Fibroblast of lung (primary cell): Measurements from ENCODE around the gene NBPF9. TPM values are rescaled to one million over a fixed set of nuclear protein-coding genes. Genes with fewer than 3 reads are reported as not detected.
"Not testable (repeated sequence)": the region's sequence is repeated elsewhere in the genome, so short reads cannot be mapped to it uniquely, and the experiment has no call there.

Experiments used
- DNase-seq, 2 donors: peaks; one replicate each; pipeline versions ENCODE4 v3.0.0 to v3.0.0-alpha.2; 2010; ENCODE audit warnings: low read depth in 2 of 2
- H2AFZ ChIP-seq: 2 replicates; pipeline ENCODE4 v1.5.1; 2012; ENCODE audit warnings: low read length, control low read depth, inconsistent platforms
- H3K27ac ChIP-seq: 2 replicates; pipeline ENCODE4 v1.5.1; 2011; ENCODE audit warnings: low read length, control low read depth; ENCODE audit not compliant: insufficient read depth
- H3K27me3 ChIP-seq: 2 replicates; pipeline ENCODE4 v1.5.1; 2011; ENCODE audit warnings: mild to moderate bottlenecking, low read length; ENCODE audit not compliant: control insufficient read depth, insufficient read depth
- H3K36me3 ChIP-seq: 2 replicates; pipeline ENCODE4 v1.5.1; 2011; ENCODE audit warnings: low read length; ENCODE audit not compliant: control insufficient read depth, insufficient read depth
- H3K4me1 ChIP-seq: 2 replicates; pipeline ENCODE4 v1.5.1; 2011; ENCODE audit warnings: low read length; ENCODE audit not compliant: control insufficient read depth, insufficient read depth; ENCODE audit errors: extremely low read depth
- H3K4me2 ChIP-seq: 2 replicates; pipeline ENCODE4 v1.5.1; 2011; ENCODE audit warnings: low read length, control low read depth; ENCODE audit not compliant: insufficient read depth; ENCODE audit errors: extremely low read depth
- H3K4me3 ChIP-seq, 4 experiments: fragments of 200-600 bp in 1 of 4; sonication (generic) in 1 of 4; replicated peaks in 1 of 4; 2 replicates each; pipeline ENCODE4 v1.5.1; 2011 to 2016; ENCODE audit warnings: low read length in 4 of 4, low read depth in 3 of 4, mild to moderate bottlenecking in 3 of 4, control low read depth in 2 of 4, inconsistent platforms in 1 of 4, mixed read lengths in 1 of 4; ENCODE audit not compliant: insufficient read depth in 1 of 4; ENCODE audit errors: control extremely low read depth in 1 of 4
- H3K79me2 ChIP-seq: 2 replicates; pipeline ENCODE4 v1.5.1; 2012; ENCODE audit warnings: mild to moderate bottlenecking, low read length, inconsistent platforms; ENCODE audit not compliant: control insufficient read depth, insufficient read depth
- H3K9ac ChIP-seq: 2 replicates; pipeline ENCODE4 v1.5.1; 2011; ENCODE audit warnings: mild to moderate bottlenecking, low read length, control low read depth; ENCODE audit not compliant: insufficient read depth
- H3K9me3 ChIP-seq: 2 replicates; pipeline ENCODE4 v1.5.1; 2012; ENCODE audit warnings: low read depth, low read length; ENCODE audit not compliant: control insufficient read depth, insufficient read depth
- H4K20me1 ChIP-seq: 2 replicates; pipeline ENCODE4 v1.5.1; 2011; ENCODE audit warnings: low read length; ENCODE audit not compliant: control insufficient read depth, insufficient read depth; ENCODE audit errors: extremely low read depth
- polyA plus RNA-seq, 2 donors: library from polyadenylated mRNA; depleted of rRNA in 1 of 2; stranded (reverse) in 1 of 2; unstranded in 1 of 2; fragments of >200 nt; gene quantifications; 2 replicates each; pipeline ENCODE4 v1.2.1, GENCODE V29; 2011 to 2012; ENCODE audit warnings: missing spikeins in 1 of 2
- total RNA-seq: library from RNA; depleted of rRNA; stranded (reverse); fragments of >200 nt; gene quantifications from 2 replicates; pipeline ENCODE4 v1.2.1, GENCODE V29; 2014

Gene NBPF9
- total and polyA plus RNA-seq, 2 donors (not counting 1 experiment from before 2014, with no cell fraction given) = 20.8 to 23.9 TPM

DNA sequence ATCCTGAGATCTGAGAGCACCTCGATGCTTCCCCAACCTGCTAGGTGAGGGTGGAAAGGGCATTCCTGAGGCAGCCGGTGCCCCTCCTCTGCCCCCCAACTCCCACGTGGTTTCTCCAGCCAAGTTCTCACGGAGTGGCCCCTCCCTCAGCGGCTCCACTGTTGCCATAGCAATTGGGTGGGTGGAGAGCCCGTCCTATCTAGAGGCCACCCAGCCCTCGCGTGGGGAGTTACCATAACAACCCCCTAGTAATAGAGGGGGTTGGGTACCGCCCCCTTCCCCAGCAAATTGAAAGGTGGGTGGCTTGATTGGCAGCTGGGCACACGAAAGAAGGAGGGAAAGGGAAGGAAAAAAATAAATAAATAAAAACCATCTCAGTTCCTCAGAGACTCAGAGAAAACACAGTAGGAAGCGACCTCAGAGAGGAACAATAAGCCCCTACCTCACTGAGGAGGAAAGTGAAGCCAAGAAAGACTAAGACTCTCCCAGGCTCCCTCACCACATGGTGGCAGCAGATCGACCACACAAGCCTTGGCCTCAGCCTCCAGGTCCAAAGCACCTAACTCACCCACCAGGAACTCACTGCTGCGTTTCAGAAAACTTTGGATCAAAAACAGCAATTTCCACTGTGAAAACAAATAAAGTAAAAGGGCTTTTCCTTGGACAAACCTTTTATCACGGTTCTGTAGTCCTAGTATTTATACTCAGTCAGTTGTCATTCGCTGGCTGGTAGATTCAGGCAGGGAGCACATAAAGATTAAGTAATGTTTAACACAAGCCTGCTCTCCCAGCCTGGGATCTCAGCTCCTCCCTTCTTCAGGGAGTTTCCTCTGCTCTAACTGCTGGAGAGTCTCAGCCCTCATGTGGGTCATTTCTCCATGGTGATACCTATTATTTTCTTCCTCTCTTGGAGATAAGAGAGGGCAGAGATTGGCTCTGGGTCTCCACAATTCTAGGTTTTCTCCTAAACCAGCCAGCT is 20.9 kb upstream of the NBPF9 start:
- H3K4me1 ChIP-seq, H3K4me3 ChIP-seq, H3K27me3 ChIP-seq, H2AFZ ChIP-seq, H3K4me2 ChIP-seq, H3K27ac ChIP-seq, H3K9ac ChIP-seq, H3K79me2 ChIP-seq, H3K36me3 ChIP-seq, H4K20me1 ChIP-seq, H3K9me3 ChIP-seq: not testable (repeated sequence)
- DNase-seq = peak; percentile 1 to 27

DNA sequence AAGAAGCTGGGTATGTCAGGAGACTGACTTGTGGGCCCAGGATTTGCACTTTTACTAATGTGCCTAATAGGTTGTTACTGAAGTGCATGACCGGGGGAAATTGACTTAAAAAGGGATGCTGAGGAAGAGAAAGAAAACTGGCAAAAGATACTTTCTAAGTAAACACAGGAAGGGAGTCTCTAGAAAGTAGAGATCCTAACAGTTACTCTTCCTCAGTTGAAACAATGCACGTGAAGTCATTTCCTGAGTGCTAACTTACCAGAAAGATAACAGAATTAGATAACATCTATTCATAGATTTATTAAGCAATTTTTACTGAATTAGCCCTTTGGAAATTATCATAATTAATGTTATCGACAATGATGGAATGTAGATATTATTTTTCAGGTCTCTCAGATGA is 9.5 kb upstream of the NBPF9 start:
- H2AFZ ChIP-seq, H3K4me1 ChIP-seq, H3K4me2 ChIP-seq, H3K27ac ChIP-seq, H3K36me3 ChIP-seq, H4K20me1 ChIP-seq, H3K9ac ChIP-seq, H3K4me3 ChIP-seq, DNase-seq, H3K9me3 ChIP-seq, H3K79me2 ChIP-seq, H3K27me3 ChIP-seq: not testable (repeated sequence)

DNA sequence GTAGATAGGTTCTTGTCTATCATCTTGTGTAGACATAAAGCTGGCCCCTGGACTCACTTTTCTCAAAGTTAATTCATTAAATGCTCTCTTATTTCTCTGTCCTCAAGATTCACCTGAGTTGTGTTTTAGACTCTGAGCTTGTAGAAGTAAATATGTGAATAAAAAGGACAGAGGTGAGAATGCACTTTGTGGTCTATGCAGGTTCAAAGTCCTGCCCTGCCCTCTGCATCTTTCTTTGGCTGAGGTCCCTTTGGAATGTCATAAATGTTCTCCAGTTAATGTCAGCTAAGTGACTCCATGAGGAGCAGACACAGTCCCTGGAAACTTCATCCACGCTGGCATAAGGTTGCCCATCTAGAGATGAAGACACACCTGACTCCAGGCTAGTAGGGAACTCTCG is 7.0 kb upstream of the NBPF9 start:
- H3K27me3 ChIP-seq, H3K27ac ChIP-seq, H3K4me2 ChIP-seq, H3K79me2 ChIP-seq, H2AFZ ChIP-seq, DNase-seq, H3K36me3 ChIP-seq, H3K9ac ChIP-seq, H4K20me1 ChIP-seq, H3K4me3 ChIP-seq, H3K9me3 ChIP-seq, H3K4me1 ChIP-seq: not testable (repeated sequence)

DNA sequence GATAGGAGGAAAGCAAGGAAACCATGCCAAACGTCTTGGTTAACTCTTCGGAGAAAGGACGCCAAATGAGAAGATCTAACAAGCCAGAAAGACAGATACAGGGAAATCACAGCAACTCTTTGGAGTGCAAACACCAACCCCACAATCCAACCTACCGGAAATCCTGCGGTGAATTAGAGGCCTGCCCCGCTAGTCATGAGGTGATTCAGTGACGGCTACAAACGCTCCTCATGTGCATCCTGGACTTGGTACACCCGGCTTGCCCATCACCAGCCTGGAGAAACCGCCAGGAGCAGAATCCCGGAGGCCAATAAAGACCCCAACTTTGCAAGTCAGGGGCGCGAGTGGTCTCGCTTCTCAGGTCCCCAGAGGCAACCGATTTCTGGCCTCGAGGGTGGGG is 777 bp downstream of the NBPF9 start:
- not testable (repeated sequence) for DNase-seq, H3K9ac ChIP-seq, H2AFZ ChIP-seq, H3K4me1 ChIP-seq, H4K20me1 ChIP-seq, H3K79me2 ChIP-seq, H3K9me3 ChIP-seq, H3K4me2 ChIP-seq, H3K36me3 ChIP-seq, H3K27ac ChIP-seq, H3K27me3 ChIP-seq
- peak overlapping the region in 2 of 4 experiments; percentile 46 to 57 for H3K4me3 ChIP-seq

DNA sequence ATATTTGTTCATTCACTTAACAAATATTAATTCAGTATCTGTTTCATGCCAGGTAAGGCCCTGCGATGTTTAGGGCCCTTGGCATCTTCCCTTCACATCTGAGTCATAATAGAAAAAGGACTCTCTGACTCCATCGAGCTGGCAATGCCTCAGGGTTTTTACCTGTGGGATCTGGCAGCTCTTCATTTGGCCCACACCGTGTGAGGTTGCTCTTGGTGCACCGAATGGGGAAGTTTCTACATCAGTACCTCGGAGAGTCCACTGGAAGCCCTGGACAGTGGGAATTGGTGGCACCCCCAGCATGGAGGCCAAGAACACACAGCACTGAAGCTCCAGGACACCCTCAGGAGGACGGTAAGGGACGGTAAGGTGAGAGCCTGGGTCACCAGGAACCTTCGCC is 5.1 kb downstream of the NBPF9 start:
- not testable (repeated sequence) for H3K36me3 ChIP-seq, H3K27me3 ChIP-seq, H3K9ac ChIP-seq, H3K9me3 ChIP-seq, H3K4me2 ChIP-seq, H3K79me2 ChIP-seq, H3K4me3 ChIP-seq, H3K27ac ChIP-seq, H2AFZ ChIP-seq, H3K4me1 ChIP-seq, H4K20me1 ChIP-seq, DNase-seq

DNA sequence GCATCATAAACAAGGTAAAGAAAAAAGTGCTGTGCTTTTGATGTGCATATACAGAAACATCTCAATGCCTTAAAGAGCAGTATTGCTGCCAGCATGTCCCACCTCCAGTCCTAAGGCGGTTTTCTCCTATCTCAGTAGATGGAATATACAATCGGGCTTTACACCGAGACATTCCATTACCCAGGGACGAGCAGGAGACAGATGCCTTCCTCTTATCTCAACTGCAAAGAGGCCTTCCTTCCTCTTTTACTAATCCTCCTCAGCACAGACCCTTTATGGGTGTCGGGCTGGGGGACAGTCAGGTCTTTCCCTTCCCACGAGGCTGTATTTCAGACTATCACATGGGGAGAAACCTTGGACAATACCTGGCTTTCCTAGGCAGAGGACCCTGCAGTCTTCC is 10.2 kb downstream of the NBPF9 start:
- H3K79me2 ChIP-seq, H4K20me1 ChIP-seq, H3K4me1 ChIP-seq, H3K27me3 ChIP-seq, H3K9me3 ChIP-seq, H3K36me3 ChIP-seq, H3K27ac ChIP-seq, H2AFZ ChIP-seq, H3K4me3 ChIP-seq, H3K9ac ChIP-seq, H3K4me2 ChIP-seq, DNase-seq: not testable (repeated sequence)
